DMS153 treated with DMSO at 0.1 percent for 48 hours (cell line): ENCODE data around the gene NFIB.

Experiments
- DNase-seq: peaks from one replicate; lab custom pipeline; 2025; ENCODE audit not compliant: unreplicated experiment; lab: John Stamatoyannopoulos, UW

The NFIB gene

DNA sequence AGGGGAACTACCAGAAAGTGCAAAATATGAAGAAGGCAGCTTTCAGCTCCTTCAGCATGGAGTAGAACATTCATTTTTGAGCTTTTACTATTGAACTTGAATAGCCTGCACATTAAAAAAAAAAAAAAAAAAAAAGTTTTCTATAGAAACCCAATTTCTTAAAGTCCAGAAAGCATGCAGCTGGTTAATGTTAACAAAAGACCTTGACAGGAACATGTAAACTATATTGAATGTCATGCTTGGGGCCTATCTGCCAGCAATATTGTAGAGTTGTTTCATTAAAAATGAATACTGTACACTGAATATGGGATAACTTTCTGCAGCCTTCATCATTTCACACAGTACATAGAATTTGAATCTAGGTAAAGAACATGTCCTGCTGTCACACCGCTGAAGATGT is 230.6 kb downstream of the NFIB start:
- no peak for DNase-seq

DNA sequence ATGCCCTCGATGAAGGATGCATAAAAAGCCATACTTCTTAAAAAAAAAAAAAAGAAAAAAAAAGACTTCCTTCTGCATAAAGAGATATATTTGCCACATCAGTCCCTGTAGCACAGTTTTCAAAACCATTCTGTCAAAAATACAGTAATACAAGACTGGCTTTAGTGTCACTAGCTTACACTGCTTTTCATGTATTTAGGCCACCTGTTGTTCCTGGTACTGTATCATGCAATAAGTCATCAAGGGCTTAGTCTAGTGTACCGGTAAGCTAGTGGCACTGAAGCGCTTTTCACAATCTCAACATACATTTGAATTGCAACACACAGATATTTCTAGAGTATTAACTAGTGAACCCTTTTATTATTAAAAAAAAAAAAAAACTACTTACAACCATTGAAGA is 231.2 kb downstream of the NFIB start:
- no peak for DNase-seq

DNA sequence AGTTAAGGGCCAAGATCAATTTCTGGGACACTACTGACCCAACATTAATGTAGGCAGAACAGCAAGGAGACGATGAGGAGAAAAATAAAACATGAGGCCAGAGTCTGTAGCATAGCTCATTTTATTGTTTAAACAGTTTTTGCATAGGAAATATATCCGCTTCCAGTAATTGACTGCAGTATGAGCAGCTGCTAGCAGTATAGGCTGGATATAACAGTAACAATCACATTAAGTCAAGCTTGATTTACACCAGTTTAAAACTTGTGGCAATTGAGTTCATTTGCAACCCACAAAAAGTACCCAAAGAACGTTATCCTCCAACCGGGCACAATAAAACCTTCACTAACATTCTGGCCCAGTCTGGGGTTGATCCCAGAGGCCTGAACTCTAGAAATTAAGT is 232.2 kb downstream of the NFIB start:
- DNase-seq = no peak

DNA sequence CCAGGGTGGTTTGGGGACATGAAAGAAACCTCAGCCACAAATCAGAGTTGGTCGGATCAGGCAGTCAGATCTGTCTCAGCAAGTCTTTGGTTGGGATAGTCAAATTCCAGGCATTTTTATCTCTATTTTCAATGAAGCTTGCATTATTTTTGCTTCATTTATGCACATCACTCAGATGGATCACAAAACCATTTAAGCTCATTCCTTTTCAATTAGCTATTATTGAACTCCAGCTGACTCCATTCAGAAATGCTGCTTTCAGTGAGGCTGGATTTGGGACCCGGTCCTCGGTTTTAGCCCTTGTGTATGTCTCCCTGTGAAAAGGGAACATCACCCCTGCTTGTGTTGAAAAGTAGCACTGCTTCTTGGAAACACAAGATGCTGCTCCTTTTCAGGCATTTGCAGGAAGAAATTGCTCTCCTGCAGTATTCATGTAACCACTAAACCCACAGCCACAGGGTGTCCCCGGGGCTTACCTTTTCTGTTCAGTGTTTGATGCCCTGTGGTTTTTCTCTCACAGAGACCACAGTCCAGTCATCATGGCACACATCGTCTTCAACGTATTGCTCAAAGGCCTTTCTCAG is 232.9 kb downstream of the NFIB start:
- no peak for DNase-seq

DNA sequence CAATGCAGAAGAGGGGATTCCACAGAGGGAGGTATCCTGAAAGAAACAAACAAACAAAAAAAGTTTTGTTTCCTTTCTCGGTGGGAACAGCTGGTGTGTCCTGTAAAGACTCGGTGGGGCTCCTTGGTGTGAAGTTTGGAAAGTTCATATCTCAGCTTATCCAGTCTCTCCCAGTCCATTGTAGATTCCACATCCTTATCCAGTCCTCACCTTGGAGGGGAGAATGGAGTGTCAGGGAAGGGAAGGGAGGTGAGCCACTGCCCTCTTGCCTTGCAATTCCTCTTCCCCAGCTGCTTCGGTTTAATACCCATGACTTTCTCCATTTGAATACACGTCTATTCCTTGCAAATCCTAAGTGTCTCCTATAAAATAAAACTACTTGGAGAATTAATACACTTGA is 234.5 kb downstream of the NFIB start:
- no peak for DNase-seq

DNA sequence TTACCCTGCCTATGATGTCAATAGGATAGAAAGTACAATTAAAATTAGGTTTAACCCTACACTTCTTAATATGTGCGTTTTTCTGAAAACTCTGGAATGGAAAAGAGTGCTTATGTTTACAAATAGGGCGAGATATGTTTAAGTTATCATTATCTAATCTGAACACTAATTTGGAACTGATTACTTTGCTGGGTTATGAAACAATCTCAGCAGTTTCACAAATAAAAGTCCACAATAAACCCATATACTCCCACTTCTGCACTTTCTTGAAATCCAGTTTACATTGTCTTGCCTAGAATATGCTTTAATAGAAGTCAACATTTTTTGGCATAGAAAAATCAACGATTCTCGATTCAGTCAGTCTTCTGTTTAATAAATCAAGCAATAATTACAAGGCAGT is 236.3 kb downstream of the NFIB start:
- DNase-seq = no peak

DNA sequence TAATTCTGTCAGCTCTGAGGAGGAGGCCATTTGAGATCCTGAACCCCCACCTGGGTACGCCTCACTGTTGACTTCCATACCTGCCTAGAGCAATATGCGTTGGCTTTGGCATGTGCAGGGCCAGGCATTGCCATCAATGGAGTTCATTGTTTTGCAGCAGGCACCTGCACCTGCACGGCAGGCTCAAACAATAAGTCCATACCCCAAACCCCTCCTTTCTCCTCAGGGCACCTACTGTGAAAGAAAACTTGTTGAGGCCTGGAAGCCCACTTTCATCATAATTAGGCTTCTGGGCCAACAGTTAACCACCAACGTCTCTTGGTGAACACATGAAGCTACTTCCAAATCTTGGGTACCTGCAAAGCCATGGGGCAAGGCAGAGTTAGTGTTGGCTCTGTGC is 238.7 kb downstream of the NFIB start:
- no peak for DNase-seq

DNA sequence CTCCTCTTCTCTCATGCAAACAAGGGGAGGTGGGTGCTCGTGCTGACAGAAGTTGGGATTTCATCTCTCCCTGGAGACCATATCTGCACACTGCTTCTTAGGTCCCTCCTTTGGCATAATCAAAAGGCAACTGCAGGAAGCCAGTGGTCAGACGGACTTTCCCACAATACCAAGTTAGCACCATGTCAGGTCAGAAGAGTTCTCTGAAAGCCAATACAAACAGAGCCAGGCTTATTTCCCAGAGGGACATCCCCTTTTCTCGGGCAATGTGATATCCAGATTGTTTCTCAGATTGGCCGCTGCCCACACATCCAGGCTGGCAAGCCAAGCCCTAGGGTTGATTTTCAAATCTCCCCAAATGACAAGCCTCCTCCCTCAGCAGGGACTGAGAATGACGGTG is 241.1 kb downstream of the NFIB start:
- DNase-seq = no peak

DNA sequence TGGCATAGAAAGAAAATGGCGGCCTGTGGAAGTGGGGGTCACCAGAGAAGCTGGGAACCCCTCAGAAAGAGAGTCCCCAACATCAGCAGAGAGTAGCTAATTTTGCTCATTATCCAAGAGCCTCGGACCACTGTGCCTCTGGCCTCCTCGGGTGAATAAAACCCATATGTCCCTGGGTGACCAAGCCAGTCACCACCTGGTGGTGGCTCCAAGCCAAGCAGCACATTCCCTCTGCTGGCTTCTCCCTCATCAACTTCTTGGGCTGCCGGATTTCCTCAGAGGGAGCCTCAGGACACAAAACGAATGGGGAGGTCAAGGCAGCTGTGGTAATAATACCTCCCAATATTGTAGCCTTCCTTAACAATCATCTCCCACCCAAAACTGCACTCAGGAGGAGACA is 242.5 kb downstream of the NFIB start:
- DNase-seq = no peak

DNA sequence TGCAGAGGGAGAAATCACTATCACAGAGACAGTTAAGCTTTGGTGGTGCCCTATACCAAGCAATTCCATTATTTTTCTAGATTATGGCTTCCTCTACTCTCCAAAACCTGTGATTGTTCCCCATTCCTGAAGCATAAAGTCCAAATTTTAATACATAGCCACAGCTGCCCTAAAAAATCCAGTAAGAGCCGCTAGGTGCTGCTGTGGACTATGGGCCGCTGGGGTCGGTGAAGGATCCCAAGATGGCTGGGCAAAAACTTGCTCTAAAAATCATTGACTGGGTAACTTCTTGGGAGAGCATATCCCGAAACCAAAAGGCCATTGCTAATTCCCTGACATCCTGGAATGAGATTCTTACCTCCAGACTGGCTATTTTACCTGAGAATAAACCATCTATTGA is 245.3 kb downstream of the NFIB start:
- DNase-seq = no peak

DNA sequence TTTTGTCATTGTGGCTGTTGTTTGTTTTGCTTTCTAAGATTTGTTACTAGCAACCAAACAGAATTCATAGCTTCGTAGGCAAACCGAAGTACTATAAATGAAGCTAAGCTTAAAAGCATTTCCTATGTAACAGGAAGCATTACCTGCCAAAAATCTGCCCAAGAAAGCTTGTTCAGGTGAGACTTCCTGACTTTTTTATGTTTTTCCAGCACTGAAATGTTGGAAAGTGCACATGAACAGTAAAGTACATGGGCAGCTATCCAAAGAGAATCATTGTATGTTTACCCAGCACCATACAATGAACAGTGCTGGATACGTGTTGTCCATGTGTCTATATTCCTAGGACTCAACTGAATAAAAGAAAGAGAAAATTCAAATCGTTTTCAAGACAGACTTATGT is 247.1 kb downstream of the NFIB start:
- DNase-seq = peak; percentile 41

DNA sequence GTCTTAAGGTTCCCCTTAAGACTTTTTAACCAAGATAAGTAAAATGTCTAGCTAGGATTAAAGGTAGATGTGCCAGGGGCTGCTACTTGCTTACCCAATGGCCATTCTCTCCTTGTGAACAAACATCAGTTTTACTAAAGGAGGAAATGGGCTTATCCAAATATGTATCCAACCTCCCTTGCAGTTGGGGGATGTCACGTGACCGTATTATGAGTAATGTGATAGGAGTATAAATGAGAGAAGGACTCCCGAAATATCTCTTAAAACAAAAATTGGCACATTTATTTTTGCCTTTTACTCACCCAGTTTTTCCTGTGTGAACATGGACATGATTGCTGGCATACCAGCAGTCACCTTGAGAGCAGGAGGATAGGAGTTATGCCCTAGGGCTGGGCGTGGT is 247.9 kb downstream of the NFIB start:
- DNase-seq = no peak

DNA sequence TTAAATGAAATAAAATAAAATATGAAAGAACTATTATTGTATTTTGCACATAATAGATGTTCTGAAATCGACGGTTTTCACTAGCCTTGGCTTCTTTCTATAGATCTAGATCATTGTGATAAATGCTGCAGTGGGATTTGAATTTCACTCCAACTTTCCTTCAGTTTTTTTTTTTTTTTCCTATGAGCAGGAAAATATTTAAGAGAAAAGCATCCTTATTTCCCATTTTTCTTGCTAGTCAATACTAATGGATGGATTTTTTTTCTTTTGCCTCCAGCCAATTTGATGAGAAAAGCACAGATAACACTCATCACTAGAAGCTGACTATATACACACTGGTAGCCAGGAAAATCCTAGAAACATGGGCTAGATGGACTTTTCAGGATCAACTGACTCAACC is 249.0 kb downstream of the NFIB start:
- DNase-seq = no peak

DNA sequence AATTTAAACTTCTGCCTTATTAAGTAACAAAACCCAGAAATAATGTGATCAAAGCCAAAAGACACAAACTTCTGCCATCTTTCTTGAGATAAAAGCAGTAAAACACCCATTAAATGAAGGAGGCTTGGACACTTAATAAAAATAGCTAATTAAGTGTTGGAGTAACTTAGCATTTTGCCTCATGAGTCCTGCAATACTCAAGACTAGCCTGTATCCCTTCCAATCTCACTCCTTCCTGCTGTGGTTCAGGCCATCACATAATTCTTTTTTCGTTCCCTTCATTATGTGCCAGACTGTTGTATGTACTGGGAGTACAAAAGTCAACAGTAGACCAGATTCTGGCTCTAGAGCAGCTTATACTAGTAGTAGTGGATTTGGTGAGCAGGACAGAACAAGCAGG is 250.2 kb downstream of the NFIB start:
- DNase-seq = no peak

DNA sequence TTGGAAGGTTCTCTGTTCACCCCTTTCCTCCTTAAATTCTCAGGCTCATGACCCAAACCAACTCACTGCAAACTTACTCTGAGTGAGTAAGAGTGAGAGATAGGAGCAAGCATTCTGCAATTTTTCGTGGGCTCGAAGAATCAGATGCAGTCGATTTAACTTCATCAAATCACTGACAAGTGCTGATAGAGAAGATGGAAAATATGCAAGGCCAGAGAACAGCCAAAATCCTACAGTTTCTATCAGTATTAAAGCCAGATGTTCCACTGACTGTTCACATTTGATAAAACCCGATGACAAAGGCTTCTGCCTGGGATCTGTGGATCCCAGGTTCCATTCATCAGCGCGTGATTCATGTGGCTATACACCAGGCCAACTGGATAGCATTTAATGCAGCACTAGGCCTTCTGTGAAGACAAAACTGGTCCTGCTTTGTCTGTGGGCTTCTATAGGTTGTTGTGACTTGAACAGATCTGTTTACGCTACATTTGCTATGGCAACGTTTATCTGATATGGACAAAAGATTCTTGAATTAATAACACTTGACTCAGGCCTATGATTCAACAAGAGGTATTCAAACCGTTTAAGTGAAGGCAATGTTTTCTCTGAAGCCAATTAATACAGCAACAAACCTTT is 251.2 kb downstream of the NFIB start:
- DNase-seq = peak; percentile 82

DNA sequence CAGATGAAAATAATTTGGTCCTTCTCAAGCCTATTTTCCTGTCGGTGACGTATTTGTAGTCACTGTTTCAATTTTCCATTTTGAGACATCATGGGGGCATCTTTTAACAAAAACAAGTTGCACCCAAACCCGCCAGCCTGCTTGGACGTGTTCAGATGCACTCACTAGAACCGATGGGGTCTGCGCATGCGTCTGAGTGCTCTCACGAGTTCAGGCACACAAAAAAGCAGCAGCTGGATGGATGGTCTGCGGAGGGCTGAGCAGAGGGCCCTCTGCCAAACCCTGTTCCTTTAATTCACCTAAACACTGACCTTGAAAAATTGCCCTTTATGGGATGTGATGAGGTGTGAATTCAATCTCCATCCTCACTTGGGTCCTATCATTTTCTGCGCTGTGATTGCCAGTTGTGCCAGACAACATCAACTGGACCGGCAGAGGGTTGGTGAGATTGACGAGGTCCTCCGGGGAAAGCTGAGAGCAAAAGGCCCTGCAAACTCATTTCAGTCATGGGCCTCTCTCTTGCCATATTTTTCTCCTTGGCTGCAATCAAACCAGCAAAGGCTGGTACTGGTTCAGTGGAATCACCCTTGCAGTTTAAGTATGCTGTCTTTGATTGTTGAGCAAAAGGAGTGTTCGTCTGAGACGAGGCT is 251.9 kb downstream of the NFIB start:
- DNase-seq = no peak

DNA sequence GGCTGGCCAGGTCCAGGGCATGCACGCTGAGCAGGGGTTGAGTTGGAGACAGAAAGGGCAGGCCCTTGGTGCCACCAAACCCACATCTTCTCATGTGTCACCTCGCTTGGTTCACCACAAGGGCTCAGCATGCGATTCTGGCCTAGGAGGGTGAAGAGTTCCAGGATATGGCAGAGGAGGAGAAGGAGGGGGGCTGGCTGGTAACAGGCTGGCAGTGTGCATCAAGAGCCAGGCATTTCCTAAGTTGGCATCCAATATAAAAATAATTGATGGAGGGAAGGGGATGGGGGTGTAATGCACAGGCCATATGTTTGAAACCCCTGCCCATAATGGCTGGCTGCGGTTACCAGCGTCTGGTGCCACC is 255.6 kb downstream of the NFIB start:
- no peak for DNase-seq

DNA sequence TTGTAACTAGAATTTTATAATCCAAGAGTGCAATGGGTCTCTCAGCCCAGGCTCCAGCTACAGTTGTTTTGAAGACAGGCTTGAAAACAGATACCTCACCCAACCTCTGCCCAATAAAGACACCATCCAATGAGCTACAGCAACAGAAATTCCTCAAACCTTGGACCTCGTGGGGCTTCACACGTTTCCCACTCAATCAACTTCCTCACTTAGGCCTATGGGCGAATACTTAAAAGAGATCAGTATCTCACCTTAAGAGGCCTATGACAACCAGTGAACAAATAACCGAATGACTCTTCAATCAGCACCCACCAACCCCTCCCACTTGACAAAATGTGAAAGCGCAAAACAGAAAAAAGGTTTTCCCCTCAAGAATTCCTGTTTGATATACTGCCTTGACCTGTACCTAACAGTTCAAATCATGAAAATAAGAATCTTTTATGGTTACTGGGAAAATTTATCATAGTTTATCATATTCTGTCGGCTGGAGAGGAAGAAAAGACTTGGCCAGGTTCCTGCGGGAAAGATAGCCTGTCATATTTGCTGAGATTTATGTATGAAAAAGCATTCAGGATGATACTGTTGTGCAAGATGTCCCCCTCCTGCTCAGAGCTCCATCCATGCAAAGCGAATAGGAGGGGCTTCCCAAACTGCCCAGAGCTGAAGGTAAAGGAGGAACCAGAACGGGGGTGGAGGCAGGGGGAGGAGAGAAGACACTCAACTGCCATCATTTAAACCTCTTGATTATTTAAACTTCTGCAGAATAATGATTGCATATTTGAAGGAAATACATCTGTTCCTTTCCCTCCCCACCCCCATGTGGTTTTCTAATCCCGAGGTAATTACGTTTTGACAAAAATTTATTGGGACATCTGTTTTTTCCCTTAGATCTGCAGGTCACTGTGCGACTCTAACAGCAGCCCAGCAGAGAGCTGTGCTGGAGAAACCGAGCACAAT is 256.3 kb downstream of the NFIB start:
- DNase-seq = no peak

DNA sequence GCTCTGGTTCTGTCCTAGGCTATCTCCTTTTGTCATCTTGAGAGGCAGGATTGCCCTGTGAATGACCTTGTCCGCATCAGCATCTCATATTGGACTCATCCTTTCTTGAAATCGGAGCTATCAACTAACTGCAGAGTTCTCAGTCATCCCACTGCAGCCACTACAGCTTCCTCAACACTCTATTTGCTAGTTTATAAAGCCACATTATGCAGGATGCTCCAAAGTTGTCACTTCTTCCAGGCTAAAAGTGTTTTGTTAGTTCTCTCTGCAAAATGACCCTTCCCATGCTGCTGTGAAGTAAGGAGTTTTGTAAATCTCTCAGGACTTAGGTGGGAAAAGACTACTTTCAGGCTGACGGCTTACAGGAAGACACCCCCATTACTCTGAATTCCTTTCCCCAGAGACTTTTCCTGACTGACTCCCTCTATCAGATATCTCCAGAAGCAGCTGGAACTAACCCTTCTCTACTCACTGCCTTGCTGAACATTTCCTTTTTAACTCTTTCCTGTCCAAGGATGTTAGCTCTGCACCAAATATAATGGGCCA is 257.6 kb downstream of the NFIB start:
- DNase-seq = no peak

DNA sequence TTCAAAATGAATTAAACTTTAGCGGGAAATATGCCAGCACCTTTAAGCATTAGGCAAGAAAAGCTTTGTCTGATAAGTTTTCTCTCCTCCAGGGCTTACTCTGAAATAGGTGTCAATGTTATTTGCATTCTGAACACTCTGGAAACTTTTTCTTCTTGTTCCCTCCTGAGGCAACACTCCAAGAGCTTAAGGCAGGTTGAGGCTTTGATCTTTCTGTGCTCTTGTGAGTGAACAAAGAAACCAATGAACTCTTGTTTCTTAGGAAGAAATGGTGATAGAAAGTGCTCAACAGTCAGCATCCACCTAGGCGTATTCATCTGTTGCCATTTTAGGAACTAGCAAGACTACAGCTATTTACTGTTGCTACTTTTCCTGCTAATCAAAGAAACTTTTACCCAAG is 259.8 kb downstream of the NFIB start:
- DNase-seq = no peak

DNA sequence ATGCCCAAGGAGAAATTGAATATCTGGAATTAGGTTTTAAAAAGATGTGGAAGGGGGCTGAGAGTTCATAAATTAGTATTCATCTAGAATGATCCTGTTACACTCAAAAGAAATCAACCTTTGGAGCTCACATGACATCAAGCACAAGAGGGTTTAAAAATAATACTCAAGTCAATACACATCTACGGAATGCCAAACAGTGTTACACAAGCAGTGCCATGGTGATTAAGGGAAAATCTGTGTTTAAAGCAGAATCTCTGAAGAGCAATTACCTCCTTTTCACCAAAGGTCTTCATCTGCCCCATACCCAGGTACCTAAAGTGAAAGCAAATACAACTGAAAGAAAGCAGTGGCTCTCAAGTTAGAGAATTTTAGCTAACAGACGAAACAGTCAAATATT is 261.6 kb downstream of the NFIB start:
- DNase-seq = no peak

DNA sequence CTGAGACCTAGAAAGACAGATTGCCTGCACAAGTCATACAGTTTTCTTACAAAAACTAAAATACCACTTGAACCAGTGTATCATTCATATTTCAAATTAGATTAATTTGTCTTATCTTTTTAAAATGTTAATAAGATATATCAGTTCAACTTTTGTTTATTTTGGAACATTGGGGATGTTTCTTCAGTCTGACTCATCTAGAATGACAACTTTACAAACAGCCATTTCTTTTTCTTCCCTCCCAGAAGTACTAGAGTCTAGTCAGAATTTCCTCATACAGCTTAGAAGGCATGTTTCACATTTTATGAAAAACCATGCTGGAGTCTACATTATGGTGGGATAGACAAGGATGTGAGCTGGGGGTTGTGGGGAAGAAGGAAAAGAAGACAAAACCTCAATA is 262.5 kb downstream of the NFIB start:
- no peak for DNase-seq
